Ectodermal cell (in vitro differentiated cells): Measurements from ENCODE around the gene POC1B.

Experiments used
- H3K27ac ChIP-seq: 2 replicates; pipeline ENCODE4 v1.7.0; 2013; ENCODE audit warnings: mild to moderate bottlenecking, low read depth, low read length; ENCODE audit not compliant: insufficient read depth, poor library complexity, severe bottlenecking
- H3K27me3 ChIP-seq: 2 replicates; pipeline ENCODE4 v1.7.0; 2013; ENCODE audit warnings: mild to moderate bottlenecking, low read length; ENCODE audit not compliant: insufficient read depth, control insufficient read depth, poor library complexity, severe bottlenecking
- H3K36me3 ChIP-seq: one replicate; pipeline ENCODE4 v1.7.0; 2013; ENCODE audit warnings: low read length; ENCODE audit not compliant: control insufficient read depth, insufficient read depth
- H3K4me1 ChIP-seq: one replicate; pipeline ENCODE4 v1.7.0; 2013; ENCODE audit warnings: low read length; ENCODE audit not compliant: control insufficient read depth, insufficient read depth
- H3K4me3 ChIP-seq: 2 replicates; pipeline ENCODE4 v1.7.0; 2013; ENCODE audit warnings: low read depth, low read length, control low read depth; ENCODE audit not compliant: insufficient read depth
- H3K9me3 ChIP-seq: 2 replicates; pipeline ENCODE4 v1.7.0; 2013; ENCODE audit warnings: mild to moderate bottlenecking, low read length, moderate library complexity; ENCODE audit not compliant: control insufficient read depth
- WGBS, 2 experiments: methylation state at CpG; one replicate each; pipeline ENCODE4 v1.1.7; 2013; ENCODE audit warnings: missing lambda C conversion rate in 2 of 2; 5-methylcytosine and 5-hydroxymethylcytosine counted together

POC1B gene

GRCh38 chr12:89540586-89540985 lies 14.7 kb upstream of the POC1B start:
- Histone ChIP-seq H3K4me1 (peaks cover 19% of the 10 kb centered on the region), H3K4me3 (no peak overlapping the region), H3K9me3 (no peaks in the 10 kb centered on the region), H3K27ac (no peak overlapping the region), H3K27me3 (no peaks in the 10 kb centered on the region), H3K36me3 (no peaks in the 10 kb centered on the region)
- WGBS, 2 experiments: 91 to 94% methylated on average over 2 to 3 of the region's 3 CpGs

GRCh38 chr12:89539426-89540223 lies 13.8 kb upstream of the POC1B start:
- no peak overlapping the region for H3K27ac ChIP-seq
- peaks cover 16% of the 10 kb centered on the region for H3K4me1 ChIP-seq
- H3K36me3 ChIP-seq: no peaks in the 10 kb centered on the region
- 91 to 93% methylated on average over 5 of the region's 5 CpGs for WGBS, 2 experiments
- no peaks in the 10 kb centered on the region for H3K27me3 ChIP-seq
- H3K9me3 ChIP-seq: no peaks in the 10 kb centered on the region
- no peak overlapping the region for H3K4me3 ChIP-seq

- Histone ChIP-seq H3K4me3 (no peak overlapping the region), H3K27me3 (no peaks in the 10 kb centered on the region), H3K27ac (no peak overlapping the region), H3K4me1 (peaks cover 12% of the 10 kb centered on the region), H3K36me3 (no peaks in the 10 kb centered on the region), H3K9me3 (no peaks in the 10 kb centered on the region)
- WGBS, 2 experiments: 89 to 99% methylated on average over 4 of the region's 4 CpGs
Measured at GRCh38 chr12:89538897-89539296, 13.1 kb upstream of the POC1B start.

- Histone ChIP-seq H3K27ac (no peak overlapping the region), H3K36me3 (no peaks in the 10 kb centered on the region), H3K4me3 (no peak overlapping the region), H3K27me3 (no peaks in the 10 kb centered on the region), H3K9me3 (no peaks in the 10 kb centered on the region), H3K4me1 (peaks cover 9% of the 10 kb centered on the region)
- 94 to 100% methylated on average over 3 of the region's 3 CpGs for WGBS, 2 experiments
Measured at GRCh38 chr12:89537389-89537788, 11.5 kb upstream of the POC1B start.

- H3K27me3 ChIP-seq: no peaks in the 10 kb centered on the region
- 70 to 100% methylated on average over 1 of the region's 1 CpG for WGBS, 2 experiments
- no peak overlapping the region for H3K4me3 ChIP-seq
- no peaks in the 10 kb centered on the region for H3K4me1 ChIP-seq
- H3K36me3 ChIP-seq: no peaks in the 10 kb centered on the region
- no peaks in the 10 kb centered on the region for H3K9me3 ChIP-seq
- H3K27ac ChIP-seq: no peak overlapping the region
Measured at GRCh38 chr12:89529738-89530137, 3.9 kb upstream of the POC1B start.

- WGBS, 2 experiments: 88 to 95% methylated on average over 3 to 4 of the region's 4 CpGs
- Histone ChIP-seq H3K27me3 (no peaks in the 10 kb centered on the region), H3K4me3 (no peak overlapping the region), H3K36me3 (no peaks in the 10 kb centered on the region), H3K27ac (no peak overlapping the region), H3K4me1 (no peaks in the 10 kb centered on the region), H3K9me3 (no peaks in the 10 kb centered on the region)
Measured at GRCh38 chr12:89528434-89528833, 2.6 kb upstream of the POC1B start.

GRCh38 chr12:89525305-89525823 lies 483 bp downstream of the POC1B start:
- Histone ChIP-seq H3K9me3 (no peaks in the 10 kb centered on the region), H3K36me3 (no peaks in the 10 kb centered on the region), H3K27me3 (no peaks in the 10 kb centered on the region), H3K4me1 (no peaks in the 10 kb centered on the region), H3K27ac (peak overlapping the region; percentile 39), H3K4me3 (peak overlapping the region; percentile 91)
- 0% methylated on average over 53 of the region's 53 CpGs for WGBS, 2 experiments

- Histone ChIP-seq H3K4me1 (no peaks in the 10 kb centered on the region), H3K4me3 (peak within 1 kb of the TSS; percentile 91), H3K27ac (peak within 1 kb of the TSS; percentile 39), H3K27me3 (no peaks in the 10 kb centered on the region), H3K9me3 (no peaks in the 10 kb centered on the region), H3K36me3 (no peaks in the 10 kb centered on the region)
- whole genome bisulfite sequencing, 2 experiments: 1% methylated on average over 43 of the region's 43 CpGs
Measured at GRCh38 chr12:89524541-89525304, 1.1 kb downstream of the POC1B start, which contains the start of gene GALNT4. Gene GALNT4 (minus strand): TSS chr12:89524796. CDS start chr12:89524549, 247 bp downstream.

GRCh38 chr12:89523843-89524540 lies 1.9 kb downstream of the POC1B start:
- no peak overlapping the region for H3K27ac ChIP-seq
- no peaks in the 10 kb centered on the region for H3K9me3 ChIP-seq
- H3K4me1 ChIP-seq: no peaks in the 10 kb centered on the region
- H3K4me3 ChIP-seq: peak overlapping the region; percentile 91
- H3K36me3 ChIP-seq: no peaks in the 10 kb centered on the region
- WGBS, 2 experiments: 51 to 52% methylated on average over 21 of the region's 21 CpGs
- H3K27me3 ChIP-seq: no peaks in the 10 kb centered on the region

- Histone ChIP-seq H3K9me3 (no peaks in the 10 kb centered on the region), H3K4me1 (no peaks in the 10 kb centered on the region), H3K27me3 (no peaks in the 10 kb centered on the region), H3K27ac (no peak overlapping the region), H3K4me3 (no peak overlapping the region), H3K36me3 (no peaks in the 10 kb centered on the region)
- 93 to 95% methylated on average over 8 of the region's 8 CpGs for WGBS, 2 experiments
Measured at GRCh38 chr12:89523393-89523792, 2.5 kb downstream of the POC1B start.
